Brain microvascular endothelial cell (primary cell): ENCODE data around the gene ABCC3.
"Not testable (repeated sequence)": the region's sequence is repeated elsewhere in the genome, so short reads cannot be mapped to it uniquely, and the experiment has no call there.

Experiments used
- DNase-seq: peaks from one replicate; pipeline ENCODE4 v3.0.0-alpha.2; 2020
- H3K27ac ChIP-seq: fragments of 250-450 bp; sonication (Bioruptor Pico); 2 replicates; pipeline ENCODE4 v1.5.1; 2020; ENCODE audit warnings: mild to moderate bottlenecking, moderate library complexity
- H3K27me3 ChIP-seq: fragments of 250-450 bp; sonication (Bioruptor Pico); replicated peaks from 2 replicates; pipeline ENCODE4 v1.5.1; 2020; ENCODE audit warnings: mild to moderate bottlenecking
- H3K36me3 ChIP-seq: fragments of 250-450 bp; sonication (Bioruptor Pico); replicated peaks from 2 replicates; pipeline ENCODE4 v1.5.1; 2020; ENCODE audit warnings: mild to moderate bottlenecking
- H3K4me3 ChIP-seq: 2 replicates; pipeline ENCODE4 v1.5.1; 2011; ENCODE audit warnings: low read depth, mild to moderate bottlenecking, control low read depth, low read length, moderate library complexity
- in situ Hi-C: cut with HindIII; loops from 2 replicates; pipeline ENCODE4 v1.10.0; 2017; ENCODE audit warnings: low sequenced_read_pairs, low pct_ligation_motif_present
- TF ChIP-seq, protein P1 (sequence below): IDR thresholded peaks from 2 replicates; pipeline ENCODE4 v1.5.1; 2011; ENCODE audit warnings: low read depth, mild to moderate bottlenecking, moderate library complexity, low read length, control low read depth, inconsistent platforms; ENCODE audit errors: missing control alignments

Gene ABCC3

DNA sequence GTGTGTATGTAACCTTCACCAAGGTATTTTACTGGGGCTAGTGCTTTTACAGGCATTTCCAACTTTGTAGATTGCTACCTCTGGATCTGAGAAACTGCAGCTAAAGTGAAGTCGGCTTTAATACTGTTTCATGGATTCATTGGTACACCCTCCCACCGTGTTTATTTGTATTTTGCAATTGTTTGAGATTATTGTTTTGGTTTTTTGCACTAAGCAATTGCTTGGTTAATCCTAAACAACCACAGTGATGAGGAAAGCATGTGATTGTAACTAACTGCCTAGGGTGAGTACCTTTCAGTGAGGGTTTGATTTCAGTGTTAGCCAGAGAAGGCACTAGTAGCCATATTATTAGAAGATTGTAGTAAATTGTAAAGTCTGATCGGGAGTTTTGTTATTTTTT is 88.1 kb downstream of the ABCC3 start:
- TF ChIP-seq, protein P1, sequence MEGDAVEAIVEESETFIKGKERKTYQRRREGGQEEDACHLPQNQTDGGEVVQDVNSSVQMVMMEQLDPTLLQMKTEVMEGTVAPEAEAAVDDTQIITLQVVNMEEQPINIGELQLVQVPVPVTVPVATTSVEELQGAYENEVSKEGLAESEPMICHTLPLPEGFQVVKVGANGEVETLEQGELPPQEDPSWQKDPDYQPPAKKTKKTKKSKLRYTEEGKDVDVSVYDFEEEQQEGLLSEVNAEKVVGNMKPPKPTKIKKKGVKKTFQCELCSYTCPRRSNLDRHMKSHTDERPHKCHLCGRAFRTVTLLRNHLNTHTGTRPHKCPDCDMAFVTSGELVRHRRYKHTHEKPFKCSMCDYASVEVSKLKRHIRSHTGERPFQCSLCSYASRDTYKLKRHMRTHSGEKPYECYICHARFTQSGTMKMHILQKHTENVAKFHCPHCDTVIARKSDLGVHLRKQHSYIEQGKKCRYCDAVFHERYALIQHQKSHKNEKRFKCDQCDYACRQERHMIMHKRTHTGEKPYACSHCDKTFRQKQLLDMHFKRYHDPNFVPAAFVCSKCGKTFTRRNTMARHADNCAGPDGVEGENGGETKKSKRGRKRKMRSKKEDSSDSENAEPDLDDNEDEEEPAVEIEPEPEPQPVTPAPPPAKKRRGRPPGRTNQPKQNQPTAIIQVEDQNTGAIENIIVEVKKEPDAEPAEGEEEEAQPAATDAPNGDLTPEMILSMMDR: no peak
- DNase-seq: no peak
- Histone ChIP-seq H3K4me3 (no peak overlapping the region), H3K36me3 (peaks cover 2% of the 10 kb centered on the region), H3K27me3 (no peaks in the 10 kb centered on the region), H3K27ac (no peak overlapping the region)
- in situ Hi-C loops: no loop called here

GRCh38 chr17:50724622-50725021 is 89.9 kb downstream of the ABCC3 start:
- H3K27ac ChIP-seq, H3K27me3 ChIP-seq, H3K36me3 ChIP-seq, in situ Hi-C loops, H3K4me3 ChIP-seq, DNase-seq: not testable (repeated sequence)

GRCh38 chr17:50725769-50726655 is 91.3 kb downstream of the ABCC3 start:
- no peaks in the 10 kb centered on the region for H3K27me3 ChIP-seq
- in situ Hi-C loops: no loop called here
- H3K36me3 ChIP-seq: no peaks in the 10 kb centered on the region
- DNase-seq: no peak
- TF ChIP-seq, protein P1: no peak
- H3K27ac ChIP-seq: no peak overlapping the region
- no peak overlapping the region for H3K4me3 ChIP-seq

DNA sequence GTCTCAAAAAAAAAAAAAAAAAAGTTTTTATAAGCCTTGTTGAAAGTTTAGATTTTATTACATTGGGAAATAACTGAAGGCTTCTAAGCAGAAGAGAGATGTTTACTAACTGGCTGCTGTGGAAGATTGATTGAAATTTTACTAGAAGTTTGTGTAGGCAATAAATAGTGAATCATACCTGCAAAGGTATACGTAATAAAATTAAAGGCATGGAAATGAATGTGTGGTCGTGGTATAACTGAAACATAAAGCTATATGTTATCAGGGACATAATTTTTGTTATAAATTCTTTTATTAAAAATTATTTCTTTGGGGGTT is 93.4 kb downstream of the ABCC3 start:
- TF ChIP-seq, protein P1: no peak
- H3K27me3 ChIP-seq: no peaks in the 10 kb centered on the region
- H3K36me3 ChIP-seq: no peaks in the 10 kb centered on the region
- H3K4me3 ChIP-seq: no peak overlapping the region
- in situ Hi-C loops: no loop called here
- H3K27ac ChIP-seq: no peak overlapping the region
- no peak for DNase-seq

DNA sequence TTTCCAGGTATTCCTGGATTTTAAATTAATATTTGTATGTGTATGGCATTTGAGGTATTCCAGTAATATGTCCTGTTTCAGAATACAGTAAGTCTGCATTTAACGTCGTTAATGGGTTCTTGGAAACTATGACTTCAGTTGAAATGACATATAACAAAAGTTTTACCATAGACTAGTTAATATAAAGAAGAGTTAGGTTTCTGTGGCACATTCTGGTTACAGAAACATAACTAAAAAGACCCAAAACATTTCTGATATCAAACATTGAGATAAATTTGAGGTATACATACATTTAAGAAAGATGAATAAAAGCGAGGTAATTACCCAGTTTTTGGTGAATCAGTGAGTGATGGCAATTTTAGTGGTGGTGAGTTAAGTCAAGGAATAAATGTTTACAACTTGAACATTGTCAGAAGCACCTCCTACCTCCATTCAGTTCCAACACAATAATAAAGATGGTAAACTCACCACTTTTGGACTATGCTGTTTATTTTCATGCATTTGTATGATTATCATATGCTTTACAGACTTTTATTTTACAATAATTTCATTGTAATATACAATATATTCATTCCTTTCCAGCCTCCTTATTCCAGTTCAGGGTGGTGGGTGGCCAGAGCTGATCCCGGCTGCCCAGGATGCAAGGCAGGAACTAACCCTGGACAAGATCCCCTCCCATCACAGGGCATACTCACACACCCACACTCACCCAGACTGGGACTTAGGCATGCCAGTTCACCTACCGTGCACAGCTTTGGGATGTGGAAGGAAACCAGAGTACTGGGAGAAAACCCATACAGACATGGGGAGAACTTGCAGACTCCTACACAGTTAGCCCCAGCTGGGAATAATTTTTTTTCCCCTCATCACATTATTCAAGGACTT is 94.4 kb downstream of the ABCC3 start:
- Histone ChIP-seq H3K27ac (no peak overlapping the region), H3K36me3 (no peaks in the 10 kb centered on the region), H3K27me3 (no peaks in the 10 kb centered on the region), H3K4me3 (no peak overlapping the region)
- in situ Hi-C loops: no loop called here
- TF ChIP-seq, protein P1: no peak
- no peak for DNase-seq
